Neural crest cell (in vitro differentiated cells): Measurements from ENCODE around the gene SEPSECS. TPM values are rescaled to one million over a fixed set of nuclear protein-coding genes. Genes with fewer than 3 reads are reported as not detected.

ENCODE experiments used
- DNase-seq: peaks from one replicate; pipeline ENCODE4 v3.0.0; 2021; ENCODE audit warnings: low read depth, mixed read lengths, low spot score
- H3K27ac Mint-ChIP-seq: one replicate; pipeline ENCODE4 v1.8.0; 2021; ENCODE audit warnings: mild to moderate bottlenecking, mixed read lengths; ENCODE audit not compliant: unreplicated experiment
- H3K27me3 Mint-ChIP-seq: 2 replicates; pipeline ENCODE4 v1.8.0; 2021; ENCODE audit warnings: low read depth, mild to moderate bottlenecking, mixed read lengths
- H3K36me3 Mint-ChIP-seq: 2 replicates; pipeline ENCODE4 v1.8.0; 2021; ENCODE audit warnings: low read depth, mild to moderate bottlenecking, mixed read lengths
- H3K4me1 Mint-ChIP-seq: 2 replicates; pipeline ENCODE4 v1.8.0; 2021; ENCODE audit warnings: mixed read lengths
- H3K4me3 Mint-ChIP-seq: one replicate; pipeline ENCODE4 v1.8.0; 2021; ENCODE audit warnings: mild to moderate bottlenecking, mixed read lengths
- H3K9me3 Mint-ChIP-seq: 2 replicates; pipeline ENCODE4 v1.8.0; 2021; ENCODE audit warnings: mixed read lengths
- CTCF ChIP-seq: fragments of 200-600 bp; sonication (generic); conservative IDR thresholded peaks from 2 replicates; pipeline ENCODE4 v1.5.0; 2021; ENCODE audit warnings: antibody characterized with exemption, mild to moderate bottlenecking
- total RNA-seq: library from RNA; stranded (reverse); gene quantifications from 2 replicates; pipeline ENCODE4 v1.2.1, GENCODE V29; 2021

The SEPSECS gene
- total RNA-seq, 1 donor from 2014 or later: 9.3 TPM

GRCh38 chr4:25080571-25080970 lies 79.7 kb downstream of the SEPSECS start:
- Mint-ChIP-seq H3K4me1 (no peaks in the 10 kb centered on the region), H3K27me3 (no peaks in the 10 kb centered on the region), H3K4me3 (no peak overlapping the region), H3K9me3 (peaks cover 3% of the 10 kb centered on the region), H3K36me3 (no peaks in the 10 kb centered on the region), H3K27ac (no peak overlapping the region)
- no peak for DNase-seq
- TF ChIP-seq CTCF: no peak

GRCh38 chr4:25078523-25078922 lies 81.7 kb downstream of the SEPSECS start:
- Mint-ChIP-seq H3K4me3 (no peak overlapping the region), H3K9me3 (peaks cover 3% of the 10 kb centered on the region), H3K4me1 (no peaks in the 10 kb centered on the region), H3K27me3 (no peaks in the 10 kb centered on the region), H3K27ac (peak overlapping the region; percentile 9), H3K36me3 (no peaks in the 10 kb centered on the region)
- no peak for DNase-seq
- no peak for TF ChIP-seq CTCF

- Mint-ChIP-seq H3K27me3 (peaks cover 3% of the 10 kb centered on the region), H3K36me3 (no peaks in the 10 kb centered on the region), H3K4me1 (no peaks in the 10 kb centered on the region), H3K4me3 (no peak overlapping the region), H3K27ac (no peak overlapping the region), H3K9me3 (peaks cover 3% of the 10 kb centered on the region)
- DNase-seq: no peak
- TF ChIP-seq CTCF: no peak
Observed at GRCh38 chr4:25076625-25077398, 83.4 kb downstream of the SEPSECS start.

GRCh38 chr4:25075851-25076250 lies 84.4 kb downstream of the SEPSECS start:
- H3K4me3 Mint-ChIP-seq: no peak overlapping the region
- H3K27ac Mint-ChIP-seq: no peak overlapping the region
- no peak for TF ChIP-seq CTCF
- H3K27me3 Mint-ChIP-seq: peaks cover 3% of the 10 kb centered on the region
- no peaks in the 10 kb centered on the region for H3K36me3 Mint-ChIP-seq
- peaks cover 3% of the 10 kb centered on the region for H3K9me3 Mint-ChIP-seq
- H3K4me1 Mint-ChIP-seq: no peaks in the 10 kb centered on the region
- no peak for DNase-seq

- H3K27ac Mint-ChIP-seq: peak overlapping the region; percentile 81
- no peak for TF ChIP-seq CTCF
- DNase-seq: no peak
- H3K4me3 Mint-ChIP-seq: no peak overlapping the region
- no peaks in the 10 kb centered on the region for H3K36me3 Mint-ChIP-seq
- peaks cover 3% of the 10 kb centered on the region for H3K9me3 Mint-ChIP-seq
- H3K4me1 Mint-ChIP-seq: no peaks in the 10 kb centered on the region
- H3K27me3 Mint-ChIP-seq: peaks cover 3% of the 10 kb centered on the region
Observed at GRCh38 chr4:25075129-25075528, 85.1 kb downstream of the SEPSECS start.
